Measurements from ENCODE around the gene CCM2L.
A peak's percentile ranks its signal among the peaks of the same experiment; 100 is the strongest.

Gene CCM2L

DNA sequence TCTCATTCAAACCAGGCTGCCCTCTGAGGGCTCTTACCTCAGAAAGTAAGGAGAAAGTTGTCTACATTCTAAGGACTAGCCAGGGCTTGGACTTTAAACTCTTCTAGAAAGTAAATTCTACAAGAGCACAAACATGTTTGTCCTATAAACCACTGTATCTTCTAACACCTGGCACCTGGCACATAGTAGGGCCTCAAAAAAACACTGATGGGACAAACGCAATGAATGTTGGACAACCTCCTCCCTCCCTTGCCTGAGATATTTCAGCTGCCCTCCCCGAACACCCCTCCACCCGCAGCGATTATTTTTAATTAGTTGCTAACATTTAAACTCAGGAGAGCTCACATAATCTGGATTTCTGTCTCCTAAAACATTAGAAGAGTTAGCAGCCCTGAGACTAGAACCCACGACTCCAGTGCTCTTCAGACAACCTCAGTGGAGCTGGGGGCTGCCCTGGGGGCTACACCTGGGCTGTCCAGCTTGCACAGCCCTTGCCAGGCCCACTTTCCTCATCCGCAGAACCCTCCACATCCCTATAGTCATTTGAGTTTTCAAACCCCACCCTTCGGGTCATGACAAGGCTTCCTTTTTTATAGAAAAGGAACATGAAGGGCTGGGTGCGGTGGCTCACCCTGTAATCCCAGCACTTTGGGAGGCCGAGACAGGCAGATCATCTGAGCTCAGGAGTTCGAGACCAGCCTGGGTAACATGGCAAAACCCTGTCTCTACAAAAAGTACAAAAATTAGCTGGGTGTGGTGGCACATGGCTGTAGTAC, 46.7 kb downstream of the CCM2L start:
- no peaks in the 10 kb centered on the region for H3K36me3 Mint-ChIP-seq
- H3K27me3 Mint-ChIP-seq, result no peaks in the 10 kb centered on the region
- H3K4me3 Mint-ChIP-seq, result no peak overlapping the region
- no peak overlapping the region for H3K27ac Mint-ChIP-seq
- peaks cover 25% of the 10 kb centered on the region for H3K4me1 Mint-ChIP-seq
- no peak for ATAC-seq
- H3K9me3 Mint-ChIP-seq, result no peaks in the 10 kb centered on the region

DNA sequence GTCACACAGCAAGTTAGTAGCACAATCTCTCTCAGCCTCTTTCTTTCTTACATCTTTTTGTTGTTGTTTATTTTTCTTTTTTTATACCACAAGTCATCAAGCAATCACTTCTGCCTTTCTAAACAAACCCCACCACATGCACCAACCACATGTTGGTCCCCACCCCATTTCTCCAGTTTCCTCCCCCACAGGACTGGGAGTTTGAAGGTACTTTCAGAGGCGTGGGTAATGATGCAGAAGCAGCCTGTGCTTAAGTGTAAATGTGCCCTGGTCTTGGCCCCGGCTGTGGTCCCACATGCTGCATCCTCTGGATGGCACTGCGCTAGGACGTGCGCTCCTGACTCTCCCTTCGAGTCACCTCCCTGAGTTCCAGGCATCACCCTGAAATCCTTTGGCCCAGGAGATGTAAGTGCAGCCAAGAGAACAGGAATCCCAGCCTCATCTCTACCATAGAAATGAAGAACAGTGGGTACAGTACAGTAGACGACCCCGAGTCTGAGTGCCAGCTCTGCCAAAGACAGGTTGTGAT, 47.5 kb downstream of the CCM2L start:
- Mint-ChIP-seq H3K9me3 (no peaks in the 10 kb centered on the region), H3K27ac (no peak overlapping the region), H3K4me3 (no peak overlapping the region), H3K27me3 (no peaks in the 10 kb centered on the region), H3K4me1 (peaks cover 24% of the 10 kb centered on the region), H3K36me3 (no peaks in the 10 kb centered on the region)
- no peak for ATAC-seq

DNA sequence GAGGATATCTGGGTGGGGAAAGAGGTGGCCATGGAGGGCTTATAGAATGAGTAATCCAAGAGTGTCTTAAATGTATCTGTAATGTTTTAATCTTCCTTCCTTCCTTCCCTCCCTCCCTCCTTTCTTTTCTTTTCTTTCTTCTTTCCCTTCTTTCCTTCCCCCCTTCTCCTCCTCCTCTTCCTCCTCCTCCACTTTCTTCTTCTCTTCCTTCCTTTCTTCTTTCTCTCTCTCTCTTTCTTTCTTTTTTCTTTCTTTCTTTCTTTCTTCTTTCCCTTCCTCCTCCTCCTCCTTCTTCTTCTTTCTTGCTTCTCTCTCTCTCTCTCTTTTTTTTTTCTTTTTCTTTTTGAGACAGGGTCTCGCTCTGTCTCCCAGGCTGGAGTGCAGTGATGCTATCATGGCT, 49.0 kb downstream of the CCM2L start:
- peaks cover 26% of the 10 kb centered on the region for H3K4me1 Mint-ChIP-seq
- no peak overlapping the region for H3K4me3 Mint-ChIP-seq
- ATAC-seq, result no peak
- no peaks in the 10 kb centered on the region for H3K9me3 Mint-ChIP-seq
- no peaks in the 10 kb centered on the region for H3K27me3 Mint-ChIP-seq
- no peaks in the 10 kb centered on the region for H3K36me3 Mint-ChIP-seq
- H3K27ac Mint-ChIP-seq, result no peak overlapping the region

DNA sequence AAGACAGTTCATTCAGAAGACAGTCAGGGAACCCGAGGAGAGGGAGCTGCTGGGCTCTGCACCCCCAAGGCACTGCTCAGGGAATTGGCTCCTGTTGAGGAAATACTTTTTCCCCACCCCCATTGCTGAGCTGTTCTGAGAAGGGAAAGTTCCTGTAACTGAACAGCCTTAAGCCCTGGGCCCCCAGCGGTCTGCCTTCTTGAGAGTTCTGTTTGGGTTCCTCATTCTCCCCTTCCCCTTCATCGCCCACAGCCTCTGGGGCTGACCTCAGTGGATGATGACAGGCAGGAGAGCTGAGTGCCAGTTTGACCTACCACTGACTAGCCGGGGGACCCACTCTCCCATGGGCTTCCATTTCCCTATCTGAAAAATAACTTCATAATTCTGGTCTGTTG, 52.5 kb downstream of the CCM2L start:
- peaks cover 33% of the 10 kb centered on the region for H3K4me1 Mint-ChIP-seq
- H3K27me3 Mint-ChIP-seq, result no peaks in the 10 kb centered on the region
- H3K4me3 Mint-ChIP-seq, result no peak overlapping the region
- ATAC-seq, result peak; percentile 91
- no peak overlapping the region for H3K27ac Mint-ChIP-seq
- H3K9me3 Mint-ChIP-seq, result no peaks in the 10 kb centered on the region
- peaks cover 9% of the 10 kb centered on the region for H3K36me3 Mint-ChIP-seq

DNA sequence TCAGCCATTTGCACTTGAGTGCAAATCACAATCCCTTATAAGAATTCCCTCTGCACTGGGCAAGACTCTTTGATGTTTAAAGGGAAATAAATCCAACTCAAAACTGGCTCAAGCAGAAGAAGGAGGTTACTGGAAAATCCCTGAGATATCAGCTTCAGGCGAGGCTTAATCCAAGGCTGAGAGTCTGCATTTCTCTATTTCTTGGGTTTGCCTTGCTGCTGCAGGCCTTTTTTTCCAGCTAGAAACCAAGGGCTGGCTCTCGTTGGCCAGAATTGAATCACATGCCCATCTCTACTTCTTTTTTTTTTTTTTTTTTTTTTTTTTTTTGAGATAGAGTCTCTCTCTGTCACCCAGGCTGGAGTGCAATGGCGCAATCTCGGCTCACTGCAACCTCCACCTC, 53.5 kb downstream of the CCM2L start:
- Mint-ChIP-seq H3K4me3 (no peak overlapping the region), H3K27me3 (no peaks in the 10 kb centered on the region), H3K9me3 (no peaks in the 10 kb centered on the region), H3K27ac (no peak overlapping the region), H3K36me3 (peaks cover 9% of the 10 kb centered on the region), H3K4me1 (peaks cover 31% of the 10 kb centered on the region)
- ATAC-seq, result no peak

DNA sequence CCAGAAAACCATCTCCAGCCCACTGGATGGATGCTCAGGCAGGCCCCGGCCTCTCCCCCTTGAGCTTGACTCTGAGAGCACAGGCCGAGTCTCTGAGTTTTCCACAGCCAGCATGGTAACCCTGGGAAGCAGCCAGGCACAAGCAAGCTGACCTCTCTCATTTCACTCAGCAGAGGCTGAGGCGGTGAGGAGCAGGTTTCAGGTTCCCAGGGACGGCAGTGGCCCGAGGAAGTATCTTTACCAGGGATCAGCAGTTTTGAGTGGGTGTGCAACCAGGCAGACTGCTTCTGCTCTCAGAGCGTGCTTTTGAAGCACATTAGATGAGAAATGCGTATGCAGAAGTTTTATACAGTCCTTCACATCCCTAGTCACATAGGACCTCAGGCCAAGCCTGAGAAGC, 54.4 kb downstream of the CCM2L start:
- H3K36me3 Mint-ChIP-seq, result peaks cover 9% of the 10 kb centered on the region
- no peak overlapping the region for H3K27ac Mint-ChIP-seq
- H3K27me3 Mint-ChIP-seq, result no peaks in the 10 kb centered on the region
- H3K4me3 Mint-ChIP-seq, result no peak overlapping the region
- ATAC-seq, result no peak
- H3K4me1 Mint-ChIP-seq, result peaks cover 40% of the 10 kb centered on the region
- no peaks in the 10 kb centered on the region for H3K9me3 Mint-ChIP-seq

DNA sequence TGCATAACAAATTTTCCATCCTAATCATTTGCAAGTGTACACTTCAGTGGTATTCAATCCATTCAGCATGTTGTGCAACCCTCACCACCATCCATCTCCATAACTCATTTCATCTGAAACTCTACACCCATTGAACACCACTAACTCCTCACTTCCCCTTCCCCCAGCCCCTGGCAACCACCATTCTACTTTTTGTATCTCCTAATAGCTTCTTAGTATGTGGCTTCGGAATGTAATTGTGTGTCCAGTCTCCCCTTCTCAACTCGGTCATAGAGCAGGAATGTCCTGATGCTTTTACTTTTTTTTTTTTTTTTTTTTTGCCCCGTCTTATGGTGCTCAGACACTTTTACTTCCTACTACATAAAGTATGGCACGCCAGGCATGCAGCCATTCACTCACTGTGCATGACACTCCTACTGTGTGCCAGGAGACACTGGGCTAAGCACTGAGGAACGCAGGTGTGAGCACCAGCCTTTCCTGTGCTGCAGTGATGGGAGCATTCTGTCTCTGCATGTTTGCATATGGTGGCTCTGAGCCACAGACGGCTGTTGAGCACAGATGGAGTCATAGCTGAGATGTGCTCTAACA, 57.1 kb downstream of the CCM2L start:
- Mint-ChIP-seq H3K9me3 (no peaks in the 10 kb centered on the region), H3K36me3 (peaks cover 9% of the 10 kb centered on the region), H3K4me3 (no peak overlapping the region), H3K4me1 (peaks cover 43% of the 10 kb centered on the region), H3K27ac (no peak overlapping the region), H3K27me3 (no peaks in the 10 kb centered on the region)
- ATAC-seq, result peak; percentile 54

DNA sequence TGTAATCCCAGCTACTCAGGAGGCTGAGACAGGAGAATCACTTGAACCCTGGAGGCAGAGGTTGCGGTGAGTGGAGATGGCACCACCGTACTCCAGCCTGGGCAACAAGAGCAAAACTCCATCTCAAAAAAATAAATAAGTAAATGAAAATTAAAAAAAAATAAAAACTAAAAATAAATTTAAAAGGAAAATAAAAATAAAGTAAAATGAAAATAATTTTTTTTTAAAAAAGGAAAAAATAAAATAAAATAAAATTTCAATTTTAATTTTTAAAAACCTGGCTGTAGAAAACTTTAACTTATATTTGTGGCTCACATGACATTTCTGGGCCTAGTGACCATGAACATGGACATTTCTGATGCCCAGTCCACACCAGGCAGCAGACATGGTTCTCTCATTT, 57.9 kb downstream of the CCM2L start:
- no peak overlapping the region for H3K27ac Mint-ChIP-seq
- no peak for ATAC-seq
- H3K9me3 Mint-ChIP-seq, result no peaks in the 10 kb centered on the region
- H3K27me3 Mint-ChIP-seq, result no peaks in the 10 kb centered on the region
- H3K4me3 Mint-ChIP-seq, result no peak overlapping the region
- peaks cover 10% of the 10 kb centered on the region for H3K36me3 Mint-ChIP-seq
- H3K4me1 Mint-ChIP-seq, result peaks cover 35% of the 10 kb centered on the region

DNA sequence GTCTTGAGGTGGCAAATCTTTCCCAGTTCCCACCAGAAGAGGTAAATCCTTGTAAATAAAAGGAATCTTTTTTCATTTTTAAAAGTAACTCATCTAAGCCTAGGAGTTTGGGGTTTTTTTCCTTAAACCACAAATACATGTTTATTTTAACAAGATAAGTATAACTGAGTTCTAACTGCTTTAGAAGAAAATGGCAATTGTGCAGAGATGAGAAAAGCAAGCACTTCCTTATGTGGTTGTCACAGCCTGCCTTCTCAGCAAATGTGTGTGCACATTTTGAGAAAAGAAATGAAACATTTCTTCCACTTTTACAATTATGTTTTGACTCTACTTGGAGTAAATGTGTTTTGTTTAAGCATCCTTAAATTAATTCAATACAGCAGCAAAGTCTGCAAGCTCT, 59.5 kb downstream of the CCM2L start:
- Mint-ChIP-seq H3K4me3 (no peak overlapping the region), H3K4me1 (peaks cover 31% of the 10 kb centered on the region), H3K27me3 (no peaks in the 10 kb centered on the region), H3K9me3 (no peaks in the 10 kb centered on the region), H3K27ac (peak overlapping the region; percentile 33), H3K36me3 (peaks cover 15% of the 10 kb centered on the region)
- no peak for ATAC-seq

DNA sequence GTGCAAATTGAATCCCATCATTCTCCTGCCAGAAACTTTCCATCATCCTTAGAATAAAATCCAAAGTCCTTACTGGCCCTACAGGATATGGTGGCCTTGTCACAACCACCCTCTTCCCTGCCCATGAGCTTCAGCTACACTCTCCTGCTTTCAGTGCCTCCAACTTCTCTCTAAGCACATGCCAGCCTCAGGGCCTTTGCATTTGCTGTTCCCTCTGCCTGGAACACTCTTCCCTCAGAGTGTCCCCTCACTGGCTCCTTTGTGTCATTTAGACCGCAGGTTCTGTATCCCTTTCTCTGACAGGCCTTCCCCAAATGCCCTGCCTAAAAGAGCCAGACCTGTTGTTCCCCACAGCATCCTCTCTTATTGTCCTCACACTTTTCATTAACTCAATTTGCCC, 60.0 kb downstream of the CCM2L start:
- no peak for ATAC-seq
- Mint-ChIP-seq H3K4me3 (no peak overlapping the region), H3K36me3 (peaks cover 17% of the 10 kb centered on the region), H3K9me3 (no peaks in the 10 kb centered on the region), H3K27me3 (no peaks in the 10 kb centered on the region), H3K27ac (peak overlapping the region; percentile 33), H3K4me1 (peaks cover 31% of the 10 kb centered on the region)

DNA sequence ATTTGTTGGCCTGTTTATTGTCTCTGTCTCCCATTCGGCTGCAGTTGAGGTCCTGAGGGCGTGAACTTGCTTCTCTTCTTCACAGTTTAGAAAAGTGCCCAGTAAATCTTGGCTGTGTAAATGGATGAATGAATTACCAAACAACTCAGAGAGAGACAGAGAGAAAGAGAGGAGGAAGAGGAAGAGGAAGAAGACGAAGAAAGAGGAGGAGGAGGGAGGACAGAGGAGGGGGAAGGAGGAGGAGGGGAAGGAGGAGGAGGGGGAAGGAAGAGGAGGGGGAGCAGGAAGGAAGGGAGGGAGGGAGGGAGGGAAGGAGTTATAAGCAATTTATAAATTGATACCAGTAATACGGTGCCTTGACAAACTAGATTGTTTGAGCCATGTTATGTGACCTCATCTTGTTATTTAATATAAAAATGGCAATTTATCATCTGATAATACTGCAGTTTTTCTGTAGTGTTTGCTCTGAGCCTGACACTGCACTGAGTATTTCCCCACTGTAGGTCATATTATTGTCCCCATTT, 60.5 kb downstream of the CCM2L start:
- ATAC-seq, result no peak
- peaks cover 21% of the 10 kb centered on the region for H3K36me3 Mint-ChIP-seq
- H3K9me3 Mint-ChIP-seq, result no peaks in the 10 kb centered on the region
- no peak overlapping the region for H3K27ac Mint-ChIP-seq
- H3K4me3 Mint-ChIP-seq, result no peak overlapping the region
- no peaks in the 10 kb centered on the region for H3K27me3 Mint-ChIP-seq
- H3K4me1 Mint-ChIP-seq, result peaks cover 31% of the 10 kb centered on the region

DNA sequence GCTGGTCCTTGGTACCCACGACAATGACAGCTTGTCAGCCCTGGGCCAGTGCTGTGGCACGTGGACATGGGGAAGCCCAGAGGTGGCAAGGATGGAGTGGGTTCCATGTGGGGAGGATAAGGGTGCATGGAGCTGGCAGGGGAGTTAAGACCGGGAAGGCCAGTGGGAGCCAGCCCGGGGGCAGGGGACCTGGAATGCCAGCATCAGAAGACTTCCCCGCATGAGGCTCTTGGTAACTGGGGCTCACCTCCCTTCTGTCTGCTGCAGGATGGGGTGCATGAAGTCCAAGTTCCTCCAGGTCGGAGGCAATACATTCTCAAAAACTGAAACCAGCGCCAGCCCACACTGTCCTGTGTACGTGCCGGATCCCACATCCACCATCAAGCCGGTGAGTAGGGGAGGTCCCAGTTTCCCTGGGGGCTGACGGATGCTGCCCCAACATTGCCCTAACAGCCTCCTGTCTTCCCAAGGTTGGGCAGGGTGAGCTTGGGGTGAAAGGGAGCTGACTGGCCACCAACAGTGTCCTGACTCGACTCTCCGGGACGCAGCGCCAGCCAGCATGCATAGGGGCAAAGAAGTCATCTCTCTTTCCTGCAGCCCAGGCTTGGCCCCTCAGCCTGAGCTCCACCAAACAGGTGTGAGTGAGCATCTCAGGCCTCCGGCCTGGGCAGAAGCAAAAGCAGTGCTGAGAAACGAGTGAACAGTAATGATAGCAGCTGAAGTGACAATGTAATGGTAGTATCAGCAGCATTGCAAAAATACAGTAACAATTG, 61.3 kb downstream of the CCM2L start:
- Mint-ChIP-seq H3K4me1 (peaks cover 31% of the 10 kb centered on the region), H3K36me3 (peaks cover 29% of the 10 kb centered on the region), H3K9me3 (no peaks in the 10 kb centered on the region), H3K27ac (no peak overlapping the region), H3K4me3 (no peak overlapping the region), H3K27me3 (no peaks in the 10 kb centered on the region)
- ATAC-seq, result no peak

DNA sequence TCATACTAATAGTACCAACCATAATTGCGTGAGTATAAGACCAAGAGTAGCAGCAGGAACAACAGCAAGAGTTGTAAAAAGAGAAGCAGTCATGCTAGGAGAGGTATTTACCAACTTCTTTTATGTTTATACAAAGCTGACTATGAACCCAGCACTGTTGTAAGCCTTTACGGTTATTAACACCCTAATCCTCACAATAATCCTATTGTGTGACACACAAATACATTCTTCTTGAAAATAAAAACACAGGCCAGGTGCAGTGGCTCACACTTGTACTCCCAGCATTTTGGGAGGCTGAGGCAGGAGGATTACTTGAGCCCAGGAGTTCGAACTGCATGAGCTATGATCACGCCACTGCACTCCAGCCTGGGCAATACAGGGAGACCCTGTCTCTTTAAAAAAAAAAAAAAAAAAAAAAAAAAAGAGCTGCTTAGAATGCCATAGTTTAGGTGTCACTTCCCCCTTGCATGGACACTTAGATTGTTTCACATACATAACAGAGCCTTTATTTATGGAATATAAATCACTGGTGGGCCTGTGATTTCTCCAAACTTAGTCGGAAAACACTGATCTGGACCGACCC, 62.0 kb downstream of the CCM2L start:
- Mint-ChIP-seq H3K27ac (no peak overlapping the region), H3K4me3 (no peak overlapping the region), H3K27me3 (no peaks in the 10 kb centered on the region), H3K36me3 (peaks cover 23% of the 10 kb centered on the region), H3K9me3 (no peaks in the 10 kb centered on the region), H3K4me1 (peaks cover 26% of the 10 kb centered on the region)
- no peak for ATAC-seq

DNA sequence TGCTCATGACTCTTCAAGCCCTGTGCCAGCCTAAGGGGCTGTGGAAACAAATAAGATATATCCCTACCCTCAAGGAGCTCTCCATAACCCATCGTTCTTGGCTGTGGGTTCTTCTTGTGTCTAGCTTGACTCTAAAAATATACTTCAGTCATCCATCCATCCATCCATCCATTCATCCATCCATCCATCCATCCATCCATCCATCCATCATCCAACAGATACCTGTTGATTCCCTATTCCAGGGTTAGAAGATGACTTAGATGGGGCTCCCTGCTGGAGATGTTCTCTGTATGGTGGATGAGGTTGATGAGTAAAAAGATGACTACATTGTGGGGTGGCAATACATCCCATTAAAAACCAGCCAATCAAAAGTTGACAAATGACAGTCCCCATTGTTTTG, 65.3 kb downstream of the CCM2L start:
- Mint-ChIP-seq H3K4me1 (peaks cover 4% of the 10 kb centered on the region), H3K27me3 (no peaks in the 10 kb centered on the region), H3K27ac (no peak overlapping the region), H3K4me3 (no peak overlapping the region), H3K9me3 (no peaks in the 10 kb centered on the region), H3K36me3 (peaks cover 21% of the 10 kb centered on the region)
- no peak for ATAC-seq

DNA sequence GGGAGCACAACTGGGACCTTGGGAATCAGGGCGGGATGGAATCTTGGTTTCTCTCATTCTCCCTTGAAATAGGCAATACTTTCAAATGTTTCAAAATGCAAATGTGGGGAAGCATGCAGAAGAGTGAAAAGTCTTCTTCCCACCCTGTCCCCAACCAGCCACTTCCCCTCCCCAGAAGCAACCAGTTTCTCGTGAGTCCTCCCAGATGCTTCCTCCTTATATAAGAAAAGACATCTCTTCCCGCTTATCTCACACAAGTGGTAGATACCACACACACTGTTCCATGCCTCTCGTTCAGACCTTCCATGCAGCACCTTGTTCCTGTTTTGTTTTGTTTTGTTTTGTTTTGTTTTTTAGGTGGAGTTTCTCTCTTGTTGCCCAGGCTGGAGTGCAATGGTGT, 67.0 kb downstream of the CCM2L start:
- peaks cover 21% of the 10 kb centered on the region for H3K36me3 Mint-ChIP-seq

More for the DNA sequence above, 67.0 kb downstream of the CCM2L start:
- Mint-ChIP-seq H3K27me3 (no peaks in the 10 kb centered on the region), H3K27ac (no peak overlapping the region), H3K4me1 (no peaks in the 10 kb centered on the region), H3K9me3 (no peaks in the 10 kb centered on the region), H3K4me3 (no peak overlapping the region)
- no peak for ATAC-seq
